Sigmoid colon (tissue), 7 donors: ENCODE data around the gene SDK1. TPM values are rescaled to one million over a fixed set of nuclear protein-coding genes. Genes with fewer than 3 reads are reported as not detected.

Experiments
- DNase-seq: peaks from one replicate; pipeline ENCODE4 v3.0.0-alpha.2; 2019
- H3K27ac ChIP-seq, 4 donors: fragments of 200-600 bp; sonication (generic); one replicate each; pipeline ENCODE4 v1.5.1; 2016 to 2019; ENCODE audit warnings: mild to moderate bottlenecking in 1 of 4
- H3K27me3 ChIP-seq, 3 donors: fragments of 200-600 bp; sonication (generic); one replicate each; pipeline ENCODE4 v1.5.1; 2019; ENCODE audit warnings: mild to moderate bottlenecking in 1 of 3
- H3K36me3 ChIP-seq, 4 donors: fragments of 200-600 bp; sonication (generic); one replicate each; pipeline ENCODE4 v1.5.1; 2016 to 2019
- H3K4me1 ChIP-seq, 4 donors: fragments of 200-600 bp; sonication (generic); one replicate each; pipeline ENCODE4 v1.5.1; 2017 to 2019
- H3K4me3 ChIP-seq, 4 donors: fragments of 200-600 bp; sonication (generic); one replicate each; pipeline ENCODE4 v1.5.1; 2017 to 2019; ENCODE audit warnings: mild to moderate bottlenecking in 2 of 4, moderate library complexity in 1 of 4
- H3K9me3 ChIP-seq, 4 donors: fragments of 200-600 bp in 3 of 4; sonication (generic) in 3 of 4; one replicate each; pipeline versions ENCODE4 v1.5.1 to v1.6.1; 2013 to 2019
- EP300 ChIP-seq, 4 donors: sonication (generic); formaldehyde crosslinking; IDR thresholded peaks; one replicate each; pipeline ENCODE4 v1.6.1; 2017; ENCODE audit warnings: antibody characterized with exemption in 4 of 4
- POLR2A ChIP-seq, 2 donors: fragments of 450-650 bp; IDR thresholded peaks; one replicate each; pipeline ENCODE4 v1.6.1; 2016; ENCODE audit warnings: antibody characterized with exemption in 2 of 2, mild to moderate bottlenecking in 2 of 2, moderate library complexity in 2 of 2
- POLR2AphosphoS5 ChIP-seq, 4 donors: sonication (generic); formaldehyde crosslinking; IDR thresholded peaks; one replicate each; pipeline ENCODE4 v1.6.1; 2017; ENCODE audit warnings: antibody characterized with exemption in 4 of 4
- WGBS, 2 donors: extraction: QIAGEN DNeasy Blood & Tissue Kit; methylation state at CpG; one replicate each; pipeline ENCODE4 v1.1.7; 2013; 5-methylcytosine and 5-hydroxymethylcytosine counted together
- intact Hi-C: fragments of 100-400 bp; cut with DNase I; formaldehyde crosslinking; loops from one replicate; pipeline ENCODE4 v1.15.1; 2023
- polyA plus RNA-seq, 3 donors: library from polyadenylated mRNA; stranded (reverse); fragments of 200-250 nt; gene quantifications; one replicate each; pipeline ENCODE4 v1.2.3, GENCODE V29; 2013
- total RNA-seq, 4 donors: library from RNA; depleted of rRNA; stranded (reverse); fragments of >200 nt; gene quantifications; one replicate each; pipeline ENCODE4 v1.1.0, GENCODE V29; 2016
- TF ChIP-seq, protein P1 (sequence below), 4 experiments: fragments of 450-650 bp in 3 of 4; fragments of 200-600 bp in 1 of 4; IDR thresholded peaks; one replicate each; pipeline ENCODE4 v1.5.1; 2016 to 2019; ENCODE audit warnings: antibody characterized with exemption in 4 of 4, mild to moderate bottlenecking in 3 of 4, moderate library complexity in 2 of 4
- donor health status: healthy with polysubstance abuse.
- donor health status: Bipolar disorder and iron deficiency.
- donor health status: healthy.

The SDK1 gene
- total and polyA plus RNA-seq, 7 donors = under 0.01 to 23.0 (median 10.0) TPM; not detected in 1

DNA sequence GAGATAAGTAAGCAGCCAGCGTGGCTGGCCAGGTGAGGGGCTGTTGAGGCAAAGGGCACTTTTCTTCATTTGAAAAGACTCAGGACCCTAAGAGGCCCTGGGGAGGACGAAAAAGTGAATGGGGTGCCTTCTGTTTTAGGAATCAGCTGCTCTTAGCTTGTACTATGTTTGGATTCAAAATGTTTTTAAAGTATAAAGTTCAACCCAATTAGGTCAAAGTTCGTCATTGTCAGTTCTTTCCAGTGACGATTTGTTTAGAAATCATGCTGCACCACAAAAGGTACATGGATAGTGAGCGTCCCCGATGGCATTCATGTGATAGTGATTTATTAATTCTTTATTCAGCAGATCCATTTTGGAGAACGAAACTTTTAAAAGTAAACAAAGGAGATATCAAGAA lies 338.2 kb downstream of the SDK1 start:
- TF ChIP-seq EP300 (IDR thresholded peaks at IDR 0.05) = no peak
- TF ChIP-seq, protein P1, sequence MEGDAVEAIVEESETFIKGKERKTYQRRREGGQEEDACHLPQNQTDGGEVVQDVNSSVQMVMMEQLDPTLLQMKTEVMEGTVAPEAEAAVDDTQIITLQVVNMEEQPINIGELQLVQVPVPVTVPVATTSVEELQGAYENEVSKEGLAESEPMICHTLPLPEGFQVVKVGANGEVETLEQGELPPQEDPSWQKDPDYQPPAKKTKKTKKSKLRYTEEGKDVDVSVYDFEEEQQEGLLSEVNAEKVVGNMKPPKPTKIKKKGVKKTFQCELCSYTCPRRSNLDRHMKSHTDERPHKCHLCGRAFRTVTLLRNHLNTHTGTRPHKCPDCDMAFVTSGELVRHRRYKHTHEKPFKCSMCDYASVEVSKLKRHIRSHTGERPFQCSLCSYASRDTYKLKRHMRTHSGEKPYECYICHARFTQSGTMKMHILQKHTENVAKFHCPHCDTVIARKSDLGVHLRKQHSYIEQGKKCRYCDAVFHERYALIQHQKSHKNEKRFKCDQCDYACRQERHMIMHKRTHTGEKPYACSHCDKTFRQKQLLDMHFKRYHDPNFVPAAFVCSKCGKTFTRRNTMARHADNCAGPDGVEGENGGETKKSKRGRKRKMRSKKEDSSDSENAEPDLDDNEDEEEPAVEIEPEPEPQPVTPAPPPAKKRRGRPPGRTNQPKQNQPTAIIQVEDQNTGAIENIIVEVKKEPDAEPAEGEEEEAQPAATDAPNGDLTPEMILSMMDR (IDR thresholded peaks at IDR 0.05) = no peak
- TF ChIP-seq POLR2A (IDR thresholded peaks at IDR 0.05) = no peak
- TF ChIP-seq POLR2AphosphoS5 (IDR thresholded peaks at IDR 0.05) = no peak
- 65 to 71% methylated on average over 7 of the region's 7 CpGs for WGBS, 2 donors
- peaks cover 0 to 14% (median 0%) of the 10 kb centered on the region in 4 donors for H3K36me3 ChIP-seq
- no peak overlapping the region for H3K4me3 ChIP-seq
- H3K4me1 ChIP-seq = no peaks in the 10 kb centered on the region
- intact Hi-C loops = no loop called here
- no peaks in the 10 kb centered on the region for H3K27me3 ChIP-seq
- no peak for DNase-seq
- H3K9me3 ChIP-seq = no peaks in the 10 kb centered on the region
- no peak overlapping the region for H3K27ac ChIP-seq

DNA sequence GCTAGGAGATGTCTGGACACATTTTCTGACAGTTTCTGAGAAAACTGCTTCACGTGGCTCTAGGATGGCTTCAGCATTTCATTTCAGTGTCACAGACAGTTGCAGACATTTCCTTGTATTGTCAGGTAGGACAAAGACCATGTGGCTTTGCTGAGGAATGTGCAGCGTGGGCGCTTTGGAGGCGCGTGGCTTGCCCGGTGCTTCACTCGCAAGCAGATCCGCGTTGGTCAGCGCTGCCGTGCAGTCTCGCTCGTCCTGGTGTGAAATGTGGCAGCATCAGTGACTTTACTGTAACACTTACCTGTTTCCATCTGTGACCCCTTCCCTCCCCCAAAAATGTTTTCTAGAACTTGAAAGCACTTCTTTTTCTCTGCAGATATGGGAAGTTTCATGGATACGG lies 340.5 kb downstream of the SDK1 start:
- no peak for DNase-seq
- 86 to 92% methylated on average over 14 of the region's 14 CpGs for WGBS, 2 donors

DNA sequence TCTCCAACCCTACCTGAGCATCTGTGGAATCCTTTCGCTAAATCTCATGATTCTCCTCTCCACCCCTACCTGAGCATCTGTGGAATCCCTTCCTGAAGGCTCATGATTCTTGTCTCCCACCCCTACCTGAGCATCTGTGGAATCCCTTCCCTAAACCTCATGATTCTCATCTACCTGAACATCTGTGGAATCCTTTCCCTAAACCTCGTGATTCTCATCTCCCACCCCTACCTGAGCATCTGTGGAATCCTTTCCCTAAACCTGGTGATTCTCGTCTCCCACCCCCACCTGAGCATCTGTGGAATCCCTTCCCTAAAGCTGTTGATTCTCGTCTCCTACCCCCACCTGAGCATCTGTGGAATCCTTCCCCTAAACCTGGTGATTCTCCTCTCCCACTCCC lies 342.0 kb downstream of the SDK1 start:
- DNase-seq = no peak
- Histone ChIP-seq H3K27me3 (no peaks in the 10 kb centered on the region), H3K27ac (no peak overlapping the region), H3K9me3 (no peaks in the 10 kb centered on the region), H3K36me3 (peaks cover 0 to 14% (median 0%) of the 10 kb centered on the region in 4 donors), H3K4me3 (no peak overlapping the region), H3K4me1 (no peaks in the 10 kb centered on the region)
- WGBS, 2 donors = 76 to 88% methylated on average over 4 of the region's 4 CpGs
- TF ChIP-seq, protein P1 (IDR thresholded peaks at IDR 0.05) = no peak
- TF ChIP-seq POLR2AphosphoS5 (IDR thresholded peaks at IDR 0.05) (no peak), POLR2A (IDR thresholded peaks at IDR 0.05) (no peak), EP300 (IDR thresholded peaks at IDR 0.05) (no peak)
- intact Hi-C loops = no loop called here

More for the DNA sequence above, 340.5 kb downstream of the SDK1 start:
- Histone ChIP-seq H3K27ac (no peak overlapping the region), H3K27me3 (no peaks in the 10 kb centered on the region), H3K9me3 (no peaks in the 10 kb centered on the region), H3K4me1 (no peaks in the 10 kb centered on the region), H3K4me3 (no peak overlapping the region), H3K36me3 (peaks cover 0 to 14% (median 0%) of the 10 kb centered on the region in 4 donors)
- TF ChIP-seq EP300 (IDR thresholded peaks at IDR 0.05) (no peak), POLR2A (IDR thresholded peaks at IDR 0.05) (no peak), POLR2AphosphoS5 (IDR thresholded peaks at IDR 0.05) (no peak)
- TF ChIP-seq, protein P1 (IDR thresholded peaks at IDR 0.05) = no peak
- intact Hi-C loops = no loop called here

DNA sequence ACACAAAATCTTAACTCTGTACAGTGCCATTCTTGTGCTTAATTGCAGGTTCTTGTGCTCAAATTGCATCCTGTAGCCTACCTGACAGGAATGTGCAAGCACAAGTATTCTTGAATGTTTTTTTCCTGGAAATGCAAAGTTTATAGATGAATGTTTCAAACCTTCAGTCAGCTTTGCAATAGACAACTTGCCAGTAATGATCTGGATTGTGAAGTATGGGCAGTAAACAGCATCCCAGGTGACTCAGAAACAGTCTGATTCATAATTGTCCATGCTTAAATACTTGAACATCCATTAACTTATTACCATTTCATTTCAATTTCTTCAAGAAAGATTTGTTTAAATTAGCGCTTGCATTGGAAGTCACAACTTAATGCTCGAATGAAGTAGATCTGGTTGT lies 347.2 kb downstream of the SDK1 start:
- no peaks in the 10 kb centered on the region for H3K9me3 ChIP-seq
- TF ChIP-seq POLR2AphosphoS5 (IDR thresholded peaks at IDR 0.05) (no peak), EP300 (IDR thresholded peaks at IDR 0.05) (no peak), POLR2A (IDR thresholded peaks at IDR 0.05) (no peak)
- TF ChIP-seq, protein P1 (IDR thresholded peaks at IDR 0.05) = no peak
- intact Hi-C loops = no loop called here
- peaks cover 0 to under 1% (median 0%) of the 10 kb centered on the region in 4 donors for H3K36me3 ChIP-seq
- DNase-seq = no peak
- no peak overlapping the region for H3K4me3 ChIP-seq
- no peaks in the 10 kb centered on the region for H3K4me1 ChIP-seq
- H3K27ac ChIP-seq = no peak overlapping the region
- 94 to 95% methylated on average over 2 of the region's 2 CpGs for WGBS, 2 donors
- no peaks in the 10 kb centered on the region for H3K27me3 ChIP-seq

DNA sequence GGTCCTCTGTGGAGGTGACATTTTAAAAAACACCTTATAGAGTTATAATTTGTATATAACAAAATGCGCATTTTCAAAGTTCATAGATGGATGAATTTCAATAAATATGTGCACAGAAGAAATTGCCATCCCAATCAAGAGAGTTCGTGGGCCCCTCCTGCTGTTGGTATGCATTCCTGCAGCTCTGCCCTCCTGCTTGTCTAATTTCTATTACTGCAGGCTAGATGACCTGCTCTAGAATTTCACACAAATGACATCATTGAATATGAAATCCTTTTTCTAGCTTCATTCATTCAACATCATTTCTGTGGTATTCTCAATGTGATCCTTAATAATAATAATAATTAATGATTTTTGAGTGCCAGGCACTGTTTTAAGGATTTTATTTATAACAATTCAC lies 348.2 kb downstream of the SDK1 start:
- 76 to 84% methylated on average over 2 of the region's 2 CpGs for WGBS, 2 donors
- H3K27me3 ChIP-seq = no peaks in the 10 kb centered on the region
- intact Hi-C loops = no loop called here
- no peak overlapping the region for H3K4me3 ChIP-seq
- DNase-seq = no peak
- no peaks in the 10 kb centered on the region for H3K9me3 ChIP-seq
- no peak for TF ChIP-seq POLR2AphosphoS5 (IDR thresholded peaks at IDR 0.05)
- TF ChIP-seq POLR2A (IDR thresholded peaks at IDR 0.05) = no peak
- H3K4me1 ChIP-seq = no peaks in the 10 kb centered on the region
- H3K36me3 ChIP-seq = no peaks in the 10 kb centered on the region
- H3K27ac ChIP-seq = no peak overlapping the region
